Duodenal mucosa (tissue), 2 donors: Measurements from ENCODE around the gene LARP4.
"Not testable (repeated sequence)": the region's sequence is repeated elsewhere in the genome, so short reads cannot be mapped to it uniquely, and the experiment has no call there.

Experiments
- H3K27ac ChIP-seq: one replicate; pipeline ENCODE4 v1.7.0; 2013; ENCODE audit warnings: low read depth, low read length
- H3K27me3 ChIP-seq, 2 donors: one replicate each; pipeline ENCODE4 v1.7.0; 2013; ENCODE audit warnings: low read length in 2 of 2, control low read depth in 1 of 2; ENCODE audit not compliant: insufficient read depth in 2 of 2, control insufficient read depth in 1 of 2
- H3K36me3 ChIP-seq, 2 donors: one replicate each; pipeline ENCODE4 v1.7.0; 2013; ENCODE audit warnings: low read length in 2 of 2, control low read depth in 1 of 2; ENCODE audit not compliant: insufficient read depth in 2 of 2, control insufficient read depth in 1 of 2
- H3K4me1 ChIP-seq, 2 donors: one replicate each; pipeline ENCODE4 v1.7.0; 2013; ENCODE audit warnings: low read length in 2 of 2, control low read depth in 1 of 2; ENCODE audit not compliant: insufficient read depth in 2 of 2, control insufficient read depth in 1 of 2
- H3K4me3 ChIP-seq, 2 donors: one replicate each; pipeline ENCODE4 v1.7.0; 2013; ENCODE audit warnings: low read length in 2 of 2, low read depth in 1 of 2
- H3K9ac ChIP-seq, 2 donors: one replicate each; pipeline ENCODE4 v1.7.0; 2013; ENCODE audit warnings: low read length in 2 of 2, low read depth in 1 of 2
- H3K9me3 ChIP-seq, 2 donors: one replicate each; pipeline ENCODE4 v1.7.0; 2013; ENCODE audit warnings: low read length in 2 of 2, control low read depth in 1 of 2; ENCODE audit not compliant: control insufficient read depth in 1 of 2

Gene LARP4

DNA sequence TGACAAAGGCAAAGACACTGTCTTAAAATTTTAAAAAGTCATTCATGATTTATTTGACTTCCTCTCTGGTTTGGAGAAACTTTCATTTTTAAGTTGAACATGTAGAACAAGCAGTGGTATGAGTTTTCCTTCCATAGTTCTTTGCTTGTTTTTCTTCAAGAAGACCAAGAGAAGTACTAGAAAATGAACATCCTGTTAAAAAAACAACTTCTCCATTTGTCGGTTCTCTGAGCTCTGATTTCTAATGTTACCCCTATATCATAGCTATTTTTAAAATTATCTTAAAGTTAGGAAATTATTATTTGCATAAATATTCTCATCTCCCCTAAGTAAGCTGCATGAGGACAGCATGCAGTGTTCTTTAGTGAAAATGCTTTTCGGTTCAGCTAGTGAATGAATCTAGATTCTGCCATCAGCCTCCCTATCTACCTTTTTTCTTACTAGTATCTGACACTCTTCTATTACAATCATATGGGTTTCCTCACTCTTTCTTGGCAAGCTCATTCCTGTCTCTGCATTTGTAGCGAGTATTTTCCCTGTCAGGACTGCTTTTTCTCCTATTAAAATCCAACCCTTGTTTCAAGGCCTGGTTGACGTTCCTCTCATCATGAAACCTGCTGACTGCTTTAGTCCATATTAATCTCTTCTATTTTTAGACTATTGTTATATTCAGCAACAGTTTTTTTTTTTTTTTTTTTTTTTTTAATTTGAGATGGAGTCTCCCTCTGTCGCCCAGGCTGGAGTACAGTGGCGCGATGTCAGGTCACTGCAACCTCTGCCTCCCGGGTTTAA lies 119.9 kb downstream of the LARP4 start:
- H3K4me3 ChIP-seq, result no peak overlapping the region
- H3K4me1 ChIP-seq, result peaks cover 15 to 17% of the 10 kb centered on the region in 2 donors
- no peak overlapping the region for H3K27ac ChIP-seq
- no peaks in the 10 kb centered on the region for H3K9me3 ChIP-seq
- no peak overlapping the region for H3K9ac ChIP-seq
- H3K36me3 ChIP-seq, result no peaks in the 10 kb centered on the region
- H3K27me3 ChIP-seq, result no peaks in the 10 kb centered on the region

GRCh38 chr12:50521781-50522180 lies 121.1 kb downstream of the LARP4 start:
- not testable (repeated sequence) for H3K4me3 ChIP-seq, H3K27ac ChIP-seq, H3K36me3 ChIP-seq, H3K27me3 ChIP-seq, H3K9ac ChIP-seq, H3K9me3 ChIP-seq
- H3K4me1 ChIP-seq, result peaks cover 25 to 26% of the 10 kb centered on the region in 2 donors

- H3K9ac ChIP-seq, result no peak overlapping the region
- no peak overlapping the region for H3K4me3 ChIP-seq
- no peaks in the 10 kb centered on the region for H3K36me3 ChIP-seq
- peaks cover 15 to 22% of the 10 kb centered on the region in 2 donors for H3K4me1 ChIP-seq
- H3K9me3 ChIP-seq, result no peaks in the 10 kb centered on the region
- no peak overlapping the region for H3K27ac ChIP-seq
- no peaks in the 10 kb centered on the region for H3K27me3 ChIP-seq
Measured at GRCh38 chr12:50523772-50524171, 123.1 kb downstream of the LARP4 start.

DNA sequence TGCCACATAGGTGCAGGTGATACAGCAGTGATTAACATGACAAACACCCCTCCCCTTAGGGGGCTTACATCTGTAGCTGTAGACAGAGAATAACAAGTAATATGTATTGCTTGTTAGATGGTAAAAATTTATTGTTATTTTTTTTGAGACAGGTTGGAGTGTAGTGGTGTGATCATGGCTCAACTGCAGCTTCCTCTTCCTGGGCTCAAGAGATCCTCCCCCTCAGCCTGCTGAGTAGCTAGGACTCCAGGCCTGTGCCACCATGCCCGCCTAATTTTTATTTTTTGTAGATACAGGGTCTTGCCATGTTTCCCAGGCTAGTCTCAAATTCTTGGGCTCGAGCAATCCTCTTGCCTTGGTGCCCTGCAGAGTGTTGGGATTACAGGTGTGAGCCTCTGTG lies 123.9 kb downstream of the LARP4 start:
- peaks cover 15 to 26% of the 10 kb centered on the region in 2 donors for H3K4me1 ChIP-seq

GRCh38 chr12:50525422-50525821 lies 124.7 kb downstream of the LARP4 start:
- Histone ChIP-seq H3K9me3 (no peaks in the 10 kb centered on the region), H3K4me1 (peaks cover 15 to 26% of the 10 kb centered on the region in 2 donors), H3K36me3 (no peaks in the 10 kb centered on the region), H3K27ac (peak overlapping the region; percentile 20), H3K27me3 (no peaks in the 10 kb centered on the region), H3K9ac (no peak overlapping the region), H3K4me3 (no peak overlapping the region)

More for the DNA sequence above, 123.9 kb downstream of the LARP4 start:
- no peak overlapping the region for H3K4me3 ChIP-seq
- no peak overlapping the region for H3K27ac ChIP-seq
- no peak overlapping the region for H3K9ac ChIP-seq
- no peaks in the 10 kb centered on the region for H3K36me3 ChIP-seq
- H3K9me3 ChIP-seq, result no peaks in the 10 kb centered on the region
- H3K27me3 ChIP-seq, result no peaks in the 10 kb centered on the region

DNA sequence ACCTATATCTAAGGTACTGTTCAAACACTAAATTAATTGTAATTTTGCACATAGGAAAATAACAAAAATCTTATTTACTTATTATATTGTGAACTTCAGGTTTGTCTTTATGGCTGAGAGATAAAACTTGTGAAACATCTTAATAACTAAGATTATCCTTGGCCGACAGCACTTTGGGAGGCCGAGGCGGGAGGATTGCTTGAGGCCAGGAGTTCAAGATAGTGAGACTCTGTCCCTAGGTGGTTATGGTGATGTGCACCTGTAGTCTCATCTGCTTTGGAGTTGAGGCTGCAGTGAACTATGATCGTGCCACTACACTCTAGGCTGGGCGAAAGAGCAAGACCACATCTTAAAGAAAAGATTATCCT lies 126.7 kb downstream of the LARP4 start:
- Histone ChIP-seq H3K36me3 (no peaks in the 10 kb centered on the region), H3K9me3 (no peaks in the 10 kb centered on the region), H3K9ac (no peak overlapping the region), H3K4me1 (peaks cover 19 to 38% of the 10 kb centered on the region in 2 donors), H3K27me3 (no peaks in the 10 kb centered on the region), H3K27ac (no peak overlapping the region), H3K4me3 (no peak overlapping the region)

DNA sequence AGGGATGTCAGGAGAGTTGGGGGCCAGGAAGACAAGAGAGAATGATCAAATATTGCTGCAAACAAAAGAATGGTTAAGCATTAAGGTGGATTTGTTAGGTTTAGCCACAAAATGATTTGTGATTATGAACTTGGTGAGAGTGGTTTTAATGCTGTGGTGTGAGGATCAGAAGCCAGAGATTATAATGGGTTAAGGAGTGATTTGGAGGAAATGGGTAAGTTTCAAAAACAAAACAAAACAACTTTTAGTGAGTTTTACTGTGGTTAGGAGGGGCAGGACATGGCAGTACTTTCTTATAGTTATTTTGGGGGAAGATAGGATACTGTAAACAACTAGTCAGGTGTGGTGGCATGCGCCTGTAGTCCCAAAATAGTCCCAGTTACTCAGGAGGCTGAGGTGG lies 128.1 kb downstream of the LARP4 start:
- no peak overlapping the region for H3K4me3 ChIP-seq

DNA sequence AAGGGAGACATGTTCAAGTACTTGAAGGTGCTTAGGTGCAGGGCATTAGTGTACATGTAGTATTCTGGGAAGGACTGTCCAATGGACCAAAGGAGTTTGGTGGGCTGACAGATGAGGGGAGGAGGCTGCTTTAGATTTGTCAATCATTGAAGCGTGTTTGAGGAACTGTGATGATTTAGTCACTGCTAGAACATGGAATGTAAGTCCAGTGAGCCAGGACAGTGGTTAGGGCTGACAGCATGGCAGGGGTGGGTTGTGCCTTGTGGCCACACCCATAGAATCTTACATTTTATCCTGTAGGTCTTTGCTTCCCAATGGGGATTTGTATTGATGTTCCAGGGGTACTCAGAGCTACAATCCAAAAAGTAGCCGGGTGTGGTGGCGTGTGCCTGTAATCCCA lies 128.7 kb downstream of the LARP4 start:
- Histone ChIP-seq H3K4me3 (no peak overlapping the region), H3K27ac (no peak overlapping the region), H3K9ac (no peak overlapping the region), H3K36me3 (no peaks in the 10 kb centered on the region), H3K27me3 (no peaks in the 10 kb centered on the region), H3K9me3 (no peaks in the 10 kb centered on the region), H3K4me1 (peaks cover 30 to 51% of the 10 kb centered on the region in 2 donors)

More for the DNA sequence above, 128.1 kb downstream of the LARP4 start:
- H3K9me3 ChIP-seq, result no peaks in the 10 kb centered on the region
- no peaks in the 10 kb centered on the region for H3K27me3 ChIP-seq
- H3K36me3 ChIP-seq, result no peaks in the 10 kb centered on the region
- H3K9ac ChIP-seq, result no peak overlapping the region
- no peak overlapping the region for H3K27ac ChIP-seq
- peaks cover 30 to 51% of the 10 kb centered on the region in 2 donors for H3K4me1 ChIP-seq
